WTC11 (cell line): Measurements from ENCODE around the gene IL16. TPM values are rescaled to one million over a fixed set of nuclear protein-coding genes. Genes with fewer than 3 reads are reported as not detected.

Experiments
- ATAC-seq: fragments of 200-7000 bp; cut with Tn5 transposase; 2 replicates; pipeline ENCODE4 v1.10.0; 2021; ENCODE audit warnings: mild to moderate bottlenecking, moderate library complexity
- CTCF ChIA-PET: fragments of 300-600 bp; sonication (Branson Sonifier 250); formaldehyde crosslinking; loops from one replicate; lab custom pipeline; 2021; ENCODE audit warnings: antibody characterized with exemption; lab: Charles Lee
- POLR2A ChIA-PET: fragments of 350-600 bp; sonication (Branson Sonifier 250); formaldehyde crosslinking; loops from one replicate; lab custom pipeline; 2021; ENCODE audit warnings: antibody characterized with exemption; lab: Charles Lee
- DNase-seq: peaks from one replicate; pipeline ENCODE4 v3.0.0; 2021; ENCODE audit warnings: low spot score
- H3K27ac Mint-ChIP-seq: 2 replicates; pipeline ENCODE4 v1.8.0; 2021; ENCODE audit warnings: mixed read lengths
- H3K27me3 Mint-ChIP-seq: 2 replicates; pipeline ENCODE4 v1.8.0; 2021; ENCODE audit warnings: low read depth, mild to moderate bottlenecking, moderate library complexity, mixed read lengths
- H3K36me3 Mint-ChIP-seq: 2 replicates; pipeline ENCODE4 v1.8.0; 2021; ENCODE audit warnings: mixed read lengths
- H3K4me1 Mint-ChIP-seq: 2 replicates; pipeline ENCODE4 v1.8.0; 2022; ENCODE audit warnings: mixed read lengths
- H3K4me3 Mint-ChIP-seq: 2 replicates; pipeline ENCODE4 v1.8.0; 2021; ENCODE audit warnings: mild to moderate bottlenecking, moderate library complexity, mixed read lengths
- H3K9me3 Mint-ChIP-seq: 2 replicates; pipeline ENCODE4 v1.8.0; 2021; ENCODE audit warnings: mixed read lengths
- ELF4 ChIP-seq: sonication (generic); formaldehyde crosslinking; IDR thresholded peaks from 2 replicates; pipeline ENCODE4 v1.8.1; 2022; ENCODE audit warnings: low read depth, mild to moderate bottlenecking, moderate library complexity, missing genetic modification reagents
- ERG ChIP-seq: fragments of 250-450 bp; sonication (Bioruptor Pico); IDR thresholded peaks from 2 replicates; pipeline ENCODE4 v1.8.0; 2021; ENCODE audit warnings: mild to moderate bottlenecking
- FOXP1 ChIP-seq: sonication (generic); formaldehyde crosslinking; IDR thresholded peaks from 2 replicates; pipeline ENCODE4 v1.8.0; 2022; ENCODE audit warnings: missing genetic modification reagents, mild to moderate bottlenecking, moderate library complexity, borderline replicate concordance
- FOXP4 ChIP-seq: sonication (generic); formaldehyde crosslinking; IDR thresholded peaks from 2 replicates; pipeline ENCODE4 v1.8.0; 2022; ENCODE audit warnings: mild to moderate bottlenecking, missing genetic modification reagents
- GRHL2 ChIP-seq: fragments of 250-450 bp; sonication (Bioruptor Pico); IDR thresholded peaks from 2 replicates; pipeline ENCODE4 v1.8.0; 2022; ENCODE audit warnings: mild to moderate bottlenecking, moderate library complexity; ENCODE audit not compliant: insufficient replicate concordance, severe bottlenecking
- JAZF1 ChIP-seq: fragments of 250-450 bp; sonication (Bioruptor Pico); IDR thresholded peaks from 2 replicates; pipeline ENCODE4 v1.9.0; 2021; ENCODE audit warnings: moderate library complexity, mild to moderate bottlenecking, inconsistent platforms
- MXD4 ChIP-seq: fragments of 250-450 bp; sonication (Bioruptor Pico); IDR thresholded peaks from 2 replicates; pipeline ENCODE4 v1.8.0; 2021; ENCODE audit warnings: mild to moderate bottlenecking, moderate library complexity, borderline replicate concordance
- RELA ChIP-seq: sonication (generic); formaldehyde crosslinking; IDR thresholded peaks from 2 replicates; pipeline ENCODE4 v1.8.1; 2022; ENCODE audit warnings: missing genetic modification reagents, mild to moderate bottlenecking, borderline replicate concordance
- SOX15 ChIP-seq: fragments of 250-450 bp; sonication (Bioruptor Pico); IDR thresholded peaks from 2 replicates; pipeline ENCODE4 v1.9.0; 2021; ENCODE audit warnings: mild to moderate bottlenecking
- ZNF138 ChIP-seq: sonication (generic); formaldehyde crosslinking; conservative IDR thresholded peaks from 2 replicates; pipeline ENCODE4 v1.8.1; 2022; ENCODE audit warnings: mild to moderate bottlenecking, moderate library complexity, missing genetic modification reagents
- ZNF219 ChIP-seq: sonication (generic); formaldehyde crosslinking; IDR thresholded peaks from 2 replicates; pipeline ENCODE4 v1.8.0; 2023; ENCODE audit warnings: missing genetic modification reagents, mild to moderate bottlenecking, borderline replicate concordance
- ZNF532 ChIP-seq: fragments of 250-450 bp; sonication (Bioruptor Pico); IDR thresholded peaks from 2 replicates; pipeline ENCODE4 v1.9.0; 2021; ENCODE audit warnings: mild to moderate bottlenecking, borderline replicate concordance
- total RNA-seq: library from RNA; stranded (reverse); gene quantifications from 3 replicates; pipeline ENCODE4 v1.2.3, GENCODE V29; 2021
- TF ChIP-seq, protein P1 (sequence below): sonication (generic); formaldehyde crosslinking; IDR thresholded peaks from 2 replicates; pipeline ENCODE4 v1.8.1; 2022; ENCODE audit warnings: mild to moderate bottlenecking, moderate library complexity, missing genetic modification reagents
- TF ChIP-seq, protein P2 (sequence below): fragments of 200-600 bp; IDR thresholded peaks from 2 replicates; pipeline ENCODE4 v1.8.0; 2022; ENCODE audit warnings: antibody characterized with exemption

Gene IL16
- total RNA-seq, 1 experiment from 2014 or later = 0.61 TPM

GRCh38 chr15:81182756-81183438 lies 13.8 kb upstream of the IL16 start (continued):
- TF ChIP-seq ZNF219 = no peak
- TF ChIP-seq GRHL2 (CRISPR knock-in tag) = no peak
- no peak for TF ChIP-seq FOXP1 (CRISPR knock-in tag)
- TF ChIP-seq JAZF1 = no peak

DNA sequence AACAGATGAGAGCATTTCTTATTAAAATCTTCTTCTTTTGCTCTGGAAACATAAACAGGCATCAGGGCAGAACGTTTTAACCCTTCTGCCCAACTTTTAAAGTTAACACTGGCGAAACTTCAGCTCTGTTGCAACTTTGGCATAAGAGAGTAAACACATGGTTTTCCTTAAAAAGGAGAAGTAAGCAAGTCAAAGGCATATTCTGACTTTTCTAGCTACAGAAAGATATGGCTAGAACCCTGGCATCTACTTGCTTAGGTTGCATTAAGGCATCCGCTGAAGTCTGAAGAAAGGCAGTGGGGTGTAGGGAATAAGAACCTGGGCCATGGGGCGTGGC lies 13.3 kb upstream of the IL16 start:
- POLR2A ChIA-PET = no interaction called here
- Mint-ChIP-seq H3K4me1 (peaks cover 4% of the 10 kb centered on the region; the same call in 1 of the 2 replicates), H3K27ac (no peak overlapping the region), H3K27me3 (no peaks in the 10 kb centered on the region), H3K36me3 (no peaks in the 10 kb centered on the region), H3K9me3 (no peaks in the 10 kb centered on the region), H3K4me3 (no peak overlapping the region)
- CTCF ChIA-PET = interaction anchor here (0.8 to 1.9 kb wide), 5 partner anchors 12 to 83 kb away, joined by 3 to 39 read pairs (median 5); no protein-coding TSS in a partner anchor
- no peak for ATAC-seq
- DNase-seq = no peak
- TF ChIP-seq ZNF532 (CRISPR knock-in tag) = no peak
- no peak for TF ChIP-seq RELA (CRISPR knock-in tag)
- no peak for TF ChIP-seq MXD4 (CRISPR knock-in tag)
- TF ChIP-seq ZNF138 (CRISPR knock-in tag) = no peak
- TF ChIP-seq, protein P1, sequence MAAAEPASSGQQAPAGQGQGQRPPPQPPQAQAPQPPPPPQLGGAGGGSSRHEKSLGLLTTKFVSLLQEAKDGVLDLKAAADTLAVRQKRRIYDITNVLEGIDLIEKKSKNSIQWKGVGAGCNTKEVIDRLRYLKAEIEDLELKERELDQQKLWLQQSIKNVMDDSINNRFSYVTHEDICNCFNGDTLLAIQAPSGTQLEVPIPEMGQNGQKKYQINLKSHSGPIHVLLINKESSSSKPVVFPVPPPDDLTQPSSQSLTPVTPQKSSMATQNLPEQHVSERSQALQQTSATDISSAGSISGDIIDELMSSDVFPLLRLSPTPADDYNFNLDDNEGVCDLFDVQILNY (CRISPR knock-in tag) = no peak
- TF ChIP-seq, protein P2, sequence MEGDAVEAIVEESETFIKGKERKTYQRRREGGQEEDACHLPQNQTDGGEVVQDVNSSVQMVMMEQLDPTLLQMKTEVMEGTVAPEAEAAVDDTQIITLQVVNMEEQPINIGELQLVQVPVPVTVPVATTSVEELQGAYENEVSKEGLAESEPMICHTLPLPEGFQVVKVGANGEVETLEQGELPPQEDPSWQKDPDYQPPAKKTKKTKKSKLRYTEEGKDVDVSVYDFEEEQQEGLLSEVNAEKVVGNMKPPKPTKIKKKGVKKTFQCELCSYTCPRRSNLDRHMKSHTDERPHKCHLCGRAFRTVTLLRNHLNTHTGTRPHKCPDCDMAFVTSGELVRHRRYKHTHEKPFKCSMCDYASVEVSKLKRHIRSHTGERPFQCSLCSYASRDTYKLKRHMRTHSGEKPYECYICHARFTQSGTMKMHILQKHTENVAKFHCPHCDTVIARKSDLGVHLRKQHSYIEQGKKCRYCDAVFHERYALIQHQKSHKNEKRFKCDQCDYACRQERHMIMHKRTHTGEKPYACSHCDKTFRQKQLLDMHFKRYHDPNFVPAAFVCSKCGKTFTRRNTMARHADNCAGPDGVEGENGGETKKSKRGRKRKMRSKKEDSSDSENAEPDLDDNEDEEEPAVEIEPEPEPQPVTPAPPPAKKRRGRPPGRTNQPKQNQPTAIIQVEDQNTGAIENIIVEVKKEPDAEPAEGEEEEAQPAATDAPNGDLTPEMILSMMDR = no peak
- no peak for TF ChIP-seq FOXP4 (CRISPR knock-in tag)
- no peak for TF ChIP-seq SOX15
- no peak for TF ChIP-seq ERG (CRISPR knock-in tag)
- no peak for TF ChIP-seq ELF4 (CRISPR knock-in tag)
